HFFc6 (cell line): ENCODE measurements around the gene AADACL3. TPM values are rescaled to one million over a fixed set of nuclear protein-coding genes. Genes with fewer than 3 reads are reported as not detected.
"Not testable (repeated sequence)": the region's sequence is repeated elsewhere in the genome, so short reads cannot be mapped to it uniquely, and the experiment has no call there.

Experiments used
- DNase-seq: peaks from one replicate; pipeline ENCODE4 v3.0.0-alpha.2; 2018
- H3K27ac Mint-ChIP-seq: 2 replicates; pipeline ENCODE4 v1.8.0; 2020; ENCODE audit warnings: mild to moderate bottlenecking, mixed read lengths
- H3K27me3 Mint-ChIP-seq: 2 replicates; pipeline ENCODE4 v1.8.0; 2021; ENCODE audit warnings: mild to moderate bottlenecking, moderate library complexity, mixed read lengths; ENCODE audit not compliant: insufficient read depth
- H3K36me3 Mint-ChIP-seq: 2 replicates; pipeline ENCODE4 v1.8.0; 2021; ENCODE audit warnings: low read depth, mixed read lengths
- H3K4me1 Mint-ChIP-seq: 2 replicates; pipeline ENCODE4 v1.8.0; 2020; ENCODE audit warnings: low read depth, mixed read lengths
- H3K4me3 Mint-ChIP-seq: 2 replicates; pipeline ENCODE4 v1.8.0; 2020; ENCODE audit warnings: mild to moderate bottlenecking, moderate library complexity, mixed read lengths
- H3K9me3 Mint-ChIP-seq: 2 replicates; pipeline ENCODE4 v1.8.0; 2020; ENCODE audit warnings: mild to moderate bottlenecking, mixed read lengths
- CTCF ChIP-seq: fragments of 200-600 bp; sonication (generic); IDR thresholded peaks from 2 replicates; pipeline ENCODE4 v1.5.0; 2021; ENCODE audit warnings: antibody characterized with exemption, mild to moderate bottlenecking
- total RNA-seq, 6 experiments: library from RNA; stranded (reverse); fragmentation: NEBNext Ultra II Directional; extraction: Animal tissue kit (Norgen Biotek cat#: 25700); gene quantifications; 2 replicates in 1 of 6; 3 replicates in 5 of 6; pipeline ENCODE4 v1.2.3, GENCODE V29; 2021

The AADACL3 gene
- total RNA-seq, 6 experiments from 2014 or later, result not detected

GRCh38 chr1:12717301-12717838 is 1.5 kb downstream of the AADACL3 start:
- Mint-ChIP-seq H3K9me3 (peaks cover 5% of the 10 kb centered on the region), H3K27ac (no peak overlapping the region), H3K4me1 (no peaks in the 10 kb centered on the region), H3K36me3 (no peaks in the 10 kb centered on the region), H3K4me3 (no peak overlapping the region), H3K27me3 (peaks cover 3% of the 10 kb centered on the region; the same call in 1 of the 2 replicates)
- no peak for DNase-seq
- TF ChIP-seq CTCF, result no peak

GRCh38 chr1:12722626-12723025 is 6.7 kb downstream of the AADACL3 start:
- no peak overlapping the region for H3K27ac Mint-ChIP-seq

GRCh38 chr1:12728391-12728790 is 12.5 kb downstream of the AADACL3 start:
- H3K27ac Mint-ChIP-seq, result no peak overlapping the region
- H3K27me3 Mint-ChIP-seq, result no peaks in the 10 kb centered on the region; the same call in 1 of the 2 replicates
- no peaks in the 10 kb centered on the region for H3K4me1 Mint-ChIP-seq
- no peaks in the 10 kb centered on the region for H3K36me3 Mint-ChIP-seq
- no peak for TF ChIP-seq CTCF
- DNase-seq, result no peak
- peaks cover 36% of the 10 kb centered on the region for H3K9me3 Mint-ChIP-seq
- H3K4me3 Mint-ChIP-seq, result no peak overlapping the region

More at GRCh38 chr1:12722626-12723025, 6.7 kb downstream of the AADACL3 start:
- H3K27me3 Mint-ChIP-seq, result no peaks in the 10 kb centered on the region; the same call in 1 of the 2 replicates
- H3K4me1 Mint-ChIP-seq, result no peaks in the 10 kb centered on the region
- TF ChIP-seq CTCF, result no peak
- peaks cover 5% of the 10 kb centered on the region for H3K9me3 Mint-ChIP-seq
- H3K4me3 Mint-ChIP-seq, result no peak overlapping the region
- H3K36me3 Mint-ChIP-seq, result no peaks in the 10 kb centered on the region
- DNase-seq, result no peak

GRCh38 chr1:12730156-12730555 is 14.2 kb downstream of the AADACL3 start:
- TF ChIP-seq CTCF, result no peak
- no peaks in the 10 kb centered on the region; the same call in 1 of the 2 replicates for H3K27me3 Mint-ChIP-seq
- no peak for DNase-seq
- H3K4me1 Mint-ChIP-seq, result no peaks in the 10 kb centered on the region
- peaks cover 48% of the 10 kb centered on the region for H3K9me3 Mint-ChIP-seq
- no peak overlapping the region for H3K4me3 Mint-ChIP-seq
- no peaks in the 10 kb centered on the region for H3K36me3 Mint-ChIP-seq
- H3K27ac Mint-ChIP-seq, result no peak overlapping the region

GRCh38 chr1:12731084-12731483 is 15.2 kb downstream of the AADACL3 start:
- not testable (repeated sequence) for H3K4me3 Mint-ChIP-seq, H3K36me3 Mint-ChIP-seq, DNase-seq, H3K27ac Mint-ChIP-seq, H3K4me1 Mint-ChIP-seq, H3K27me3 Mint-ChIP-seq
- H3K9me3 Mint-ChIP-seq, result peaks cover 53% of the 10 kb centered on the region

- H3K4me3 Mint-ChIP-seq, result no peak overlapping the region
- no peaks in the 10 kb centered on the region for H3K4me1 Mint-ChIP-seq
- H3K27ac Mint-ChIP-seq, result no peak overlapping the region
- peaks cover 66% of the 10 kb centered on the region for H3K9me3 Mint-ChIP-seq
- TF ChIP-seq CTCF, result no peak
- DNase-seq, result no peak
- H3K36me3 Mint-ChIP-seq, result no peaks in the 10 kb centered on the region
- no peaks in the 10 kb centered on the region; the same call in 1 of the 2 replicates for H3K27me3 Mint-ChIP-seq
Measured at GRCh38 chr1:12734651-12735050, 18.7 kb downstream of the AADACL3 start.
